Endodermal cell (in vitro differentiated cells): ENCODE measurements around the gene GTF2IRD1. TPM values are rescaled to one million over a fixed set of nuclear protein-coding genes. Genes with fewer than 3 reads are reported as not detected.

ENCODE experiments used
- DNase-seq: peaks from one replicate; pipeline ENCODE4 v3.0.0-alpha.2; 2017
- H3K27ac ChIP-seq: 2 replicates; pipeline ENCODE4 v1.5.1; 2013; ENCODE audit warnings: mild to moderate bottlenecking, low read depth, low read length, moderate library complexity
- H3K27me3 ChIP-seq: 2 replicates; pipeline ENCODE4 v1.6.1; 2013; ENCODE audit warnings: mild to moderate bottlenecking, low read length, moderate library complexity; ENCODE audit not compliant: insufficient read depth, control insufficient read depth, poor library complexity, severe bottlenecking
- H3K36me3 ChIP-seq: 2 replicates; pipeline ENCODE4 v1.7.0; 2013; ENCODE audit warnings: mild to moderate bottlenecking, low read length, moderate library complexity; ENCODE audit not compliant: control insufficient read depth, insufficient read depth
- H3K4me1 ChIP-seq: one replicate; pipeline ENCODE4 v1.7.0; 2013; ENCODE audit warnings: low read length; ENCODE audit not compliant: control insufficient read depth, insufficient read depth
- H3K4me3 ChIP-seq: 2 replicates; pipeline ENCODE4 v1.5.1; 2013; ENCODE audit warnings: mild to moderate bottlenecking, low read length, moderate library complexity
- H3K9ac ChIP-seq: 2 replicates; pipeline ENCODE4 v1.6.1; 2013; ENCODE audit warnings: mild to moderate bottlenecking, low read length, moderate library complexity; ENCODE audit not compliant: poor library complexity, severe bottlenecking; ENCODE audit errors: extremely low read depth
- H3K9me3 ChIP-seq: 2 replicates; pipeline ENCODE4 v1.6.1; 2013; ENCODE audit warnings: mild to moderate bottlenecking, low read length, moderate library complexity; ENCODE audit not compliant: control insufficient read depth
- H3K27ac Mint-ChIP-seq: 2 replicates; pipeline ENCODE4 v1.8.0; 2020; ENCODE audit warnings: mixed read lengths
- H3K27me3 Mint-ChIP-seq: 2 replicates; pipeline ENCODE4 v1.8.0; 2021; ENCODE audit warnings: mild to moderate bottlenecking, mixed read lengths; ENCODE audit not compliant: insufficient read depth
- H3K36me3 Mint-ChIP-seq: 2 replicates; pipeline ENCODE4 v1.8.0; 2020; ENCODE audit warnings: low read depth, mixed read lengths
- H3K4me1 Mint-ChIP-seq: 2 replicates; pipeline ENCODE4 v1.8.0; 2020; ENCODE audit warnings: mixed read lengths
- H3K4me3 Mint-ChIP-seq: 2 replicates; pipeline ENCODE4 v1.8.0; 2020; ENCODE audit warnings: mild to moderate bottlenecking, moderate library complexity, mixed read lengths
- H3K9me3 Mint-ChIP-seq: 2 replicates; pipeline ENCODE4 v1.8.0; 2020; ENCODE audit warnings: mild to moderate bottlenecking, mixed read lengths
- CTCF ChIP-seq: fragments of 200-600 bp; sonication (generic); conservative IDR thresholded peaks from 2 replicates; pipeline ENCODE4 v1.5.0; 2021; ENCODE audit warnings: antibody characterized with exemption, mild to moderate bottlenecking
- WGBS, 2 experiments: methylation state at CpG; one replicate each; pipeline versions ENCODE4 v1.1.5 to v1.1.7; 2013; ENCODE audit warnings: missing lambda C conversion rate in 2 of 2, mixed read lengths in 1 of 2; ENCODE audit not compliant: insufficient coverage in 1 of 2, insufficient read length in 1 of 2; 5-methylcytosine and 5-hydroxymethylcytosine counted together
- total RNA-seq, 2 donors: library from RNA; stranded (reverse); fragmentation: NEBNext Ultra II Directional in 1 of 2; extraction: Animal tissue kit (Norgen Biotek cat#: 25700) in 1 of 2; gene quantifications; 2 replicates in 1 of 2; 3 replicates in 1 of 2; pipeline ENCODE4 v1.2.1, GENCODE V29; 2021

The GTF2IRD1 gene
- total RNA-seq, 2 donors from 2014 or later: 54.8 to 84.4 TPM

- TF ChIP-seq CTCF: no peak
- H3K9me3 Mint-ChIP-seq: no peaks in the 10 kb centered on the region
- H3K27me3 ChIP-seq: no peaks in the 10 kb centered on the region
- H3K27ac ChIP-seq: no peak overlapping the region
- peaks cover 56% of the 10 kb centered on the region for H3K36me3 Mint-ChIP-seq
- no peak overlapping the region for H3K4me3 ChIP-seq
- H3K4me3 Mint-ChIP-seq: no peak overlapping the region
- peaks cover 36% of the 10 kb centered on the region for H3K36me3 ChIP-seq
- no peak overlapping the region for H3K9ac ChIP-seq
- no peaks in the 10 kb centered on the region for H3K4me1 Mint-ChIP-seq
- 93 to 98% methylated on average over 7 to 12 of the region's 13 CpGs for WGBS, 2 experiments
- H3K27me3 Mint-ChIP-seq: no peaks in the 10 kb centered on the region
- DNase-seq: no peak
- no peaks in the 10 kb centered on the region for H3K9me3 ChIP-seq
- H3K4me1 ChIP-seq: no peaks in the 10 kb centered on the region
- H3K27ac Mint-ChIP-seq: no peak overlapping the region
These were observed 116.9 kb downstream of the GTF2IRD1 start for GRCh38 chr7:74570533-74571156.

- Mint-ChIP-seq H3K4me1 (no peaks in the 10 kb centered on the region), H3K4me3 (no peak overlapping the region), H3K27ac (no peak overlapping the region), H3K9me3 (no peaks in the 10 kb centered on the region), H3K36me3 (peaks cover 63% of the 10 kb centered on the region), H3K27me3 (no peaks in the 10 kb centered on the region)
- no peak for TF ChIP-seq CTCF
- no peak overlapping the region for H3K4me3 ChIP-seq
- no peak overlapping the region for H3K27ac ChIP-seq
- no peaks in the 10 kb centered on the region for H3K9me3 ChIP-seq
- no peak overlapping the region for H3K9ac ChIP-seq
- WGBS, 2 experiments: 88 to 93% methylated on average over 3 to 10 of the region's 10 CpGs
- no peaks in the 10 kb centered on the region for H3K4me1 ChIP-seq
- no peaks in the 10 kb centered on the region for H3K27me3 ChIP-seq
- DNase-seq: no peak
- H3K36me3 ChIP-seq: peaks cover 41% of the 10 kb centered on the region
These were observed 118.7 kb downstream of the GTF2IRD1 start for GRCh38 chr7:74572301-74572979.

- WGBS, 2 experiments: 93 to 95% methylated on average over 7 to 8 of the region's 8 CpGs
- TF ChIP-seq CTCF: no peak
- peak overlapping the region; percentile 76 for H3K27ac Mint-ChIP-seq
These were observed 119.8 kb downstream of the GTF2IRD1 start for GRCh38 chr7:74573512-74573911.

More at GRCh38 chr7:74573512-74573911, 119.8 kb downstream of the GTF2IRD1 start:
- H3K4me1 Mint-ChIP-seq: no peaks in the 10 kb centered on the region
- H3K27me3 Mint-ChIP-seq: no peaks in the 10 kb centered on the region
- H3K36me3 Mint-ChIP-seq: peaks cover 66% of the 10 kb centered on the region
- no peaks in the 10 kb centered on the region for H3K9me3 ChIP-seq
- H3K27ac ChIP-seq: no peak overlapping the region
- H3K9me3 Mint-ChIP-seq: no peaks in the 10 kb centered on the region
- H3K27me3 ChIP-seq: no peaks in the 10 kb centered on the region
- H3K9ac ChIP-seq: no peak overlapping the region
- DNase-seq: no peak
- H3K36me3 ChIP-seq: peaks cover 41% of the 10 kb centered on the region
- no peak overlapping the region for H3K4me3 Mint-ChIP-seq
- H3K4me1 ChIP-seq: no peaks in the 10 kb centered on the region
- no peak overlapping the region for H3K4me3 ChIP-seq
